Left hindlimb (tissue), 1 donor: ENCODE results near the gene CBR1.
"Not testable (repeated sequence)": the region's sequence is repeated elsewhere in the genome, so short reads cannot be mapped to it uniquely, and the experiment has no call there.

ENCODE experiments used
- DNase-seq: peaks from one replicate; pipeline ENCODE4 v3.0.0-alpha.2; 2018

The CBR1 gene

GRCh38 chr21:36082237-36082664 lies 12.4 kb downstream of the CBR1 start:
- no peak for DNase-seq

GRCh38 chr21:36087362-36088138 lies 17.7 kb downstream of the CBR1 start:
- no peak for DNase-seq

GRCh38 chr21:36089946-36090345 lies 20.1 kb downstream of the CBR1 start:
- DNase-seq = no peak

GRCh38 chr21:36092681-36093080 lies 22.9 kb downstream of the CBR1 start:
- no peak for DNase-seq

GRCh38 chr21:36093512-36093911 lies 23.7 kb downstream of the CBR1 start:
- no peak for DNase-seq

GRCh38 chr21:36096398-36097290 lies 26.8 kb downstream of the CBR1 start:
- DNase-seq = no peak

- no peak for DNase-seq
Measured at GRCh38 chr21:36097427-36098181, 27.8 kb downstream of the CBR1 start.

GRCh38 chr21:36098182-36098532 lies 28.3 kb downstream of the CBR1 start:
- DNase-seq = no peak

- no peak for DNase-seq
Measured at GRCh38 chr21:36099000-36099399, 29.2 kb downstream of the CBR1 start.

- DNase-seq = not testable (repeated sequence)
Measured at GRCh38 chr21:36099695-36100211, 29.9 kb downstream of the CBR1 start.

- no peak for DNase-seq
Measured at GRCh38 chr21:36100971-36101641, 31.3 kb downstream of the CBR1 start.

- DNase-seq = no peak
Measured at GRCh38 chr21:36103434-36103833, 33.6 kb downstream of the CBR1 start.

- DNase-seq = peak; percentile 60
Measured at GRCh38 chr21:36104317-36105300, 34.8 kb downstream of the CBR1 start.

GRCh38 chr21:36105327-36105842 lies 35.6 kb downstream of the CBR1 start:
- no peak for DNase-seq

- no peak for DNase-seq
Measured at GRCh38 chr21:36109868-36110267, 40.0 kb downstream of the CBR1 start.

- DNase-seq = no peak
Measured at GRCh38 chr21:36111238-36111637, 41.4 kb downstream of the CBR1 start.

GRCh38 chr21:36113647-36114428 lies 44.0 kb downstream of the CBR1 start:
- DNase-seq = no peak

GRCh38 chr21:36115138-36115730 lies 45.4 kb downstream of the CBR1 start:
- no peak for DNase-seq

- DNase-seq = no peak
Measured at GRCh38 chr21:36117286-36117741, 47.5 kb downstream of the CBR1 start.
